ENCODE measurements around the gene ACTN4. TPM values are rescaled to one million over a fixed set of nuclear protein-coding genes. Genes with fewer than 3 reads are reported as not detected.

The ACTN4 gene
- total and polyA plus RNA-seq, 2 donors (not counting 3 experiments of a cell fraction or from before 2014, with no cell fraction given) = 313 to 748 TPM

GRCh38 chr19:38744298-38744681, 96.8 kb downstream of the ACTN4 start, which contains the start of gene CAPN12:
Gene CAPN12 (minus strand): TSS chr19:38744474. CDS start chr19:38744165, 309 bp downstream.
- Histone ChIP-seq H3K9me3 (replicated peaks; ENCODE audit: control insufficient read depth, insufficient read depth, low read length) (no peaks in the 10 kb centered on the region), H4K20me1 (replicated peaks; ENCODE audit: control insufficient read depth, extremely low read depth, insufficient read depth, low read length) (no peaks in the 10 kb centered on the region), H3K4me3 (replicated peaks in 1 of 3; ENCODE audit: insufficient read depth in 1 of 3, low read depth in 1 of 3, low read length in 3 of 3) (no peak within 1 kb of the TSS), H3K27ac (ENCODE audit: insufficient read depth, low read depth, low read length) (no peak within 1 kb of the TSS), H3K27me3 (ENCODE audit: control insufficient read depth in 2 of 2, insufficient read depth in 2 of 2, low read length in 2 of 2) (no peaks in the 10 kb centered on the region), H2AFZ (ENCODE audit: low read depth, low read length) (no peak within 1 kb of the TSS), H3K4me2 (ENCODE audit: insufficient read depth, low read length) (no peak within 1 kb of the TSS), H3K79me2 (ENCODE audit: control insufficient read depth, insufficient read depth, low read length) (no peaks in the 10 kb centered on the region), H3K36me3 (ENCODE audit: control insufficient read depth in 2 of 2, extremely low read depth in 1 of 2, insufficient read depth in 2 of 2, low read length in 2 of 2) (no peaks in the 10 kb centered on the region), H3K4me1 (ENCODE audit: control insufficient read depth, extremely low read depth, insufficient read depth, low read length) (no peaks in the 10 kb centered on the region), H3K9ac (replicated peaks; ENCODE audit: extremely low read depth, insufficient read depth, low read length) (no peak within 1 kb of the TSS), H3K9me1 (replicated peaks; ENCODE audit: control insufficient read depth, extremely low read depth, insufficient read depth, low read length) (no peaks in the 10 kb centered on the region)
- POLR2A ChIA-PET = no interaction called here
- dilution Hi-C loops (cut with MboI; ENCODE audit: extremely low pct_ligation_motif_present, low sequenced_read_pairs) = no loop called here
- intact Hi-C loops (cut with micrococcal nuclease) = no loop called here
- TF ChIP-seq CTCF (IDR thresholded peaks at IDR 0.05; ENCODE audit: extremely low read depth in 1 of 2, insufficient read depth in 1 of 2, low read depth in 1 of 2, low read length in 2 of 2) (no peak), EZH2 (IDR thresholded peaks at IDR 0.05; ENCODE audit: borderline replicate concordance, low read depth, low read length, severe bottlenecking) (no peak)
- DNase-seq (ENCODE audit: low read depth, low spot score) (no peak), FAIRE-seq (no peak)
- BruUV-seq (replicated peaks) = no TSS peak
- CTCF ChIA-PET = interaction anchor here (1.6 kb wide), 1 partner anchor 110 kb away, joined by 4 read pairs; no protein-coding TSS in a partner anchor

GRCh38 chr19:38744874-38745273, 97.4 kb downstream of the ACTN4 start:
- H3K36me3 ChIP-seq (ENCODE audit: control insufficient read depth in 2 of 2, extremely low read depth in 1 of 2, insufficient read depth in 2 of 2, low read length in 2 of 2) = no peaks in the 10 kb centered on the region

More at GRCh38 chr19:38744874-38745273, 97.4 kb downstream of the ACTN4 start:
- H3K4me2 ChIP-seq (ENCODE audit: insufficient read depth, low read length) = no peak overlapping the region
- no peaks in the 10 kb centered on the region for H3K79me2 ChIP-seq (ENCODE audit: control insufficient read depth, insufficient read depth, low read length)
- H4K20me1 ChIP-seq (replicated peaks; ENCODE audit: control insufficient read depth, extremely low read depth, insufficient read depth, low read length) = no peaks in the 10 kb centered on the region
- ChIA-PET CTCF (interaction anchor here (1.6 kb wide), 1 partner anchor 110 kb away, joined by 4 read pairs; no protein-coding TSS in a partner anchor), POLR2A (no interaction called here)
- no peak overlapping the region for H3K27ac ChIP-seq (ENCODE audit: insufficient read depth, low read depth, low read length)
- no peaks in the 10 kb centered on the region for H3K9me3 ChIP-seq (replicated peaks; ENCODE audit: control insufficient read depth, insufficient read depth, low read length)
- no peaks in the 10 kb centered on the region for H3K27me3 ChIP-seq (ENCODE audit: control insufficient read depth in 2 of 2, insufficient read depth in 2 of 2, low read length in 2 of 2)
- no peak for FAIRE-seq
- no peaks in the 10 kb centered on the region for H3K4me1 ChIP-seq (ENCODE audit: control insufficient read depth, extremely low read depth, insufficient read depth, low read length)
- no peak for DNase-seq (ENCODE audit: low read depth, low spot score)
- no peak overlapping the region for H3K4me3 ChIP-seq (replicated peaks in 1 of 3; ENCODE audit: insufficient read depth in 1 of 3, low read depth in 1 of 3, low read length in 3 of 3)
- no peaks in the 10 kb centered on the region for H3K9me1 ChIP-seq (replicated peaks; ENCODE audit: control insufficient read depth, extremely low read depth, insufficient read depth, low read length)
- TF ChIP-seq GATA2 (IDR thresholded peaks at IDR 0.05; ENCODE audit: insufficient read depth, insufficient read length, low read depth, low read length) (no peak), POLR2AphosphoS5 (IDR thresholded peaks at IDR 0.05; ENCODE audit: insufficient read depth, low read depth, low read length) (no peak), MYC (IDR thresholded peaks at IDR 0.05; ENCODE audit: low read depth, low read length) (no peak), EZH2 (IDR thresholded peaks at IDR 0.05; ENCODE audit: borderline replicate concordance, low read depth, low read length, severe bottlenecking) (no peak), MAX (IDR thresholded peaks at IDR 0.05; ENCODE audit: insufficient read depth, insufficient read length) (no peak), CTCF (IDR thresholded peaks at IDR 0.05; ENCODE audit: extremely low read depth in 1 of 2, insufficient read depth in 1 of 2, low read depth in 1 of 2, low read length in 2 of 2) (no peak), JUN (IDR thresholded peaks at IDR 0.05; ENCODE audit: borderline replicate concordance, insufficient read depth, insufficient read length, low read depth) (no peak)
- intact Hi-C loops (cut with micrococcal nuclease) = no loop called here
- BruUV-seq (replicated peaks) = no TSS peak
- dilution Hi-C loops (cut with MboI; ENCODE audit: extremely low pct_ligation_motif_present, low sequenced_read_pairs) = no loop called here
- no peak overlapping the region for H3K9ac ChIP-seq (replicated peaks; ENCODE audit: extremely low read depth, insufficient read depth, low read length)
- no peak overlapping the region for H2AFZ ChIP-seq (ENCODE audit: low read depth, low read length)
